ENCODE results near the gene TASOR2. TPM values are rescaled to one million over a fixed set of nuclear protein-coding genes. Genes with fewer than 3 reads are reported as not detected.

TASOR2 gene
- total and polyA plus RNA-seq, 10 donors, result 9.5 to 87.9 (median 65.3) TPM

- TF ChIP-seq POLR2A (IDR thresholded peaks at IDR 0.05) (no peak), POLR2AphosphoS5 (IDR thresholded peaks at IDR 0.05) (no peak), CTCF (IDR thresholded peaks at IDR 0.05 in 8 of 11, conservative IDR thresholded peaks at IDR 0.05 in 3 of 11) (no peak)
- intact Hi-C loops (cut with DNase I; ENCODE audit: low total_unique reads), result no loop called here
- Histone ChIP-seq H3K27me3 (replicated peaks in 1 of 7) (no peaks in the 10 kb centered on the region), H3K27ac (no peak overlapping the region), H3K4me3 (no peak overlapping the region), H3K36me3 (peaks cover 0 to 10% (median 0%) of the 10 kb centered on the region in 6 donors), H3K4me1 (peaks cover 7 to 55% (median 16%) of the 10 kb centered on the region in 6 donors), H3K9me3 (no peaks in the 10 kb centered on the region)
- no peak for DNase-seq
- WGBS, 5 donors, result 64 to 77% (median 71%) methylated on average over 8 of the region's 8 CpGs
These were observed 27.7 kb upstream of the TASOR2 start for GRCh38 chr10:5656737-5657579.

GRCh38 chr10:5658871-5659618 lies 25.6 kb upstream of the TASOR2 start:
- peak; percentile 36 for DNase-seq
- H3K4me1 ChIP-seq, result peaks cover 7 to 70% (median 18%) of the 10 kb centered on the region in 6 donors

GRCh38 chr10:5659702-5660528 lies 24.7 kb upstream of the TASOR2 start:
- peak overlapping the region in 1 of 8 donors; percentile 15 for H3K27ac ChIP-seq
- H3K4me3 ChIP-seq, result no peak overlapping the region
- intact Hi-C loops (cut with DNase I; ENCODE audit: low total_unique reads), result no loop called here
- no peaks in the 10 kb centered on the region for H3K27me3 ChIP-seq (replicated peaks in 1 of 7)
- peaks cover 8 to 79% (median 22%) of the 10 kb centered on the region in 6 donors for H3K4me1 ChIP-seq
- TF ChIP-seq POLR2AphosphoS5 (IDR thresholded peaks at IDR 0.05), result peak in 2 of 3 donors; percentile 28 to 42
- no peak for TF ChIP-seq POLR2A (IDR thresholded peaks at IDR 0.05)
- no peak for DNase-seq
- WGBS, 5 donors, result 43 to 57% (median 52%) methylated on average over 15 to 16 of the region's 16 CpGs
- no peaks in the 10 kb centered on the region for H3K9me3 ChIP-seq
- H3K36me3 ChIP-seq, result no peaks in the 10 kb centered on the region

More at GRCh38 chr10:5658871-5659618, 25.6 kb upstream of the TASOR2 start:
- TF ChIP-seq POLR2AphosphoS5 (IDR thresholded peaks at IDR 0.05) (no peak), CTCF (IDR thresholded peaks at IDR 0.05 in 8 of 11, conservative IDR thresholded peaks at IDR 0.05 in 3 of 11) (no peak), POLR2A (IDR thresholded peaks at IDR 0.05) (no peak)
- H3K9me3 ChIP-seq, result no peaks in the 10 kb centered on the region
- intact Hi-C loops (cut with DNase I; ENCODE audit: low total_unique reads), result no loop called here
- no peak overlapping the region for H3K4me3 ChIP-seq
- H3K27ac ChIP-seq, result no peak overlapping the region
- H3K36me3 ChIP-seq, result no peaks in the 10 kb centered on the region
- 79 to 92% (median 90%) methylated on average over 19 to 20 of the region's 20 CpGs for WGBS, 5 donors
- no peaks in the 10 kb centered on the region for H3K27me3 ChIP-seq (replicated peaks in 1 of 7)

GRCh38 chr10:5661043-5661442 lies 23.6 kb upstream of the TASOR2 start:
- DNase-seq, result no peak
- TF ChIP-seq CTCF (IDR thresholded peaks at IDR 0.05 in 8 of 11, conservative IDR thresholded peaks at IDR 0.05 in 3 of 11) (no peak), POLR2A (IDR thresholded peaks at IDR 0.05) (no peak), POLR2AphosphoS5 (IDR thresholded peaks at IDR 0.05) (no peak)
- Histone ChIP-seq H3K4me1 (peaks cover 8 to 80% (median 33%) of the 10 kb centered on the region in 6 donors), H3K27ac (no peak overlapping the region), H3K27me3 (replicated peaks in 1 of 7) (no peaks in the 10 kb centered on the region), H3K9me3 (no peaks in the 10 kb centered on the region), H3K4me3 (no peak overlapping the region), H3K36me3 (no peaks in the 10 kb centered on the region)
- WGBS, 5 donors, result 87 to 92% (median 89%) methylated on average over 6 of the region's 6 CpGs
- intact Hi-C loops (cut with DNase I; ENCODE audit: low total_unique reads), result no loop called here

All from spleen (tissue), 11 donors.